A549 (cell line): Measurements from ENCODE around the gene ADAMTS16.

Experiments used
- CTCF ChIP-seq: fragments of >200 bp; sonication (Bioruptor Twin); formaldehyde crosslinking; IDR thresholded peaks from 3 replicates; pipeline ENCODE4 v1.5.1; 2016
- HOXB13 ChIP-seq: fragments of 250-450 bp; sonication (Bioruptor Pico); IDR thresholded peaks from 2 replicates; pipeline ENCODE4 v1.5.0; 2020; ENCODE audit warnings: low read depth, mild to moderate bottlenecking, moderate library complexity
- KDM1A ChIP-seq: fragments of 200-600 bp; sonication (generic); IDR thresholded peaks from 2 replicates; pipeline ENCODE4 v1.6.1; 2016; ENCODE audit warnings: low read depth, mild to moderate bottlenecking
- MAX ChIP-seq: IDR thresholded peaks from 2 replicates; pipeline ENCODE4 v1.6.1; 2012
- POLR2A ChIP-seq: IDR thresholded peaks from 2 replicates; pipeline ENCODE4 v1.6.1; 2012; ENCODE audit warnings: mild to moderate bottlenecking, low read length
- RAD21 ChIP-seq, 2 experiments: fragments of >200 bp in 1 of 2; sonication (Bioruptor Twin) in 1 of 2; formaldehyde crosslinking in 1 of 2; IDR thresholded peaks in 1 of 2; conservative IDR thresholded peaks in 1 of 2; 2 replicates in 1 of 2; 3 replicates in 1 of 2; pipeline ENCODE4 v1.6.1; 2012 to 2018; ENCODE audit warnings: inconsistent platforms in 1 of 2

GRCh38 chr5:5360363-5360940 lies 220.3 kb downstream of the ADAMTS16 start:
- TF ChIP-seq HOXB13 (CRISPR knock-in tag) (no peak), RAD21 (conservative IDR thresholded peaks at IDR 0.05 in 1 of 2, IDR thresholded peaks at IDR 0.05 in 1 of 2) (no peak), POLR2A (no peak), KDM1A (no peak), MAX (no peak), CTCF (no peak)
